ENCODE measurements around the gene SASH3.

DNA sequence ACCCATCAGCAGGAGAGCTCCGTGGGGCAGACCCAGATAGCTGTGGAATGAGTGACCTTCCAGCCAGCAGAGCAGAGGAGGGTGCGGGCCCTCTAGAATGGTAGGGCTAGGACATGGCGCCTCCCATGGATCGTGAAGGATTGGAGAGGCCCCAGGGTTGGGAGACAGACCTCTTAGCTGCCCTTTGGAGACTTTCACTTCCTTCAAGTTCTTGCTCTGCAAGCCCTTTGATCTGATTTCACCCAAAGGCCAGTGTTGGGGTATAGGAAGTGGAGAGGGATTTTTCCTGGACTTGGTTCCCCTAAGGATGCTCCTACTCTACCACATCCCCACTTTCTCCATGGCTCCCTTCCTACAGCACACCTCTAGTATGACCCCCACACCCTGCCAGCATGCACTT lies 3.0 kb downstream of the SASH3 start:
- TF ChIP-seq ZFP30 (CRISPR knock-in tag; IDR thresholded peaks at IDR 0.05) (no peak), ARNTL (CRISPR knock-in tag; IDR thresholded peaks at IDR 0.05; ENCODE audit: borderline replicate concordance, low read depth) (no peak)
